Measurements from ENCODE around the gene CAMK2D.

GRCh38 chr4:113559947-113560346 is 201.6 kb downstream of the CAMK2D start:
- TF ChIP-seq, protein P1, sequence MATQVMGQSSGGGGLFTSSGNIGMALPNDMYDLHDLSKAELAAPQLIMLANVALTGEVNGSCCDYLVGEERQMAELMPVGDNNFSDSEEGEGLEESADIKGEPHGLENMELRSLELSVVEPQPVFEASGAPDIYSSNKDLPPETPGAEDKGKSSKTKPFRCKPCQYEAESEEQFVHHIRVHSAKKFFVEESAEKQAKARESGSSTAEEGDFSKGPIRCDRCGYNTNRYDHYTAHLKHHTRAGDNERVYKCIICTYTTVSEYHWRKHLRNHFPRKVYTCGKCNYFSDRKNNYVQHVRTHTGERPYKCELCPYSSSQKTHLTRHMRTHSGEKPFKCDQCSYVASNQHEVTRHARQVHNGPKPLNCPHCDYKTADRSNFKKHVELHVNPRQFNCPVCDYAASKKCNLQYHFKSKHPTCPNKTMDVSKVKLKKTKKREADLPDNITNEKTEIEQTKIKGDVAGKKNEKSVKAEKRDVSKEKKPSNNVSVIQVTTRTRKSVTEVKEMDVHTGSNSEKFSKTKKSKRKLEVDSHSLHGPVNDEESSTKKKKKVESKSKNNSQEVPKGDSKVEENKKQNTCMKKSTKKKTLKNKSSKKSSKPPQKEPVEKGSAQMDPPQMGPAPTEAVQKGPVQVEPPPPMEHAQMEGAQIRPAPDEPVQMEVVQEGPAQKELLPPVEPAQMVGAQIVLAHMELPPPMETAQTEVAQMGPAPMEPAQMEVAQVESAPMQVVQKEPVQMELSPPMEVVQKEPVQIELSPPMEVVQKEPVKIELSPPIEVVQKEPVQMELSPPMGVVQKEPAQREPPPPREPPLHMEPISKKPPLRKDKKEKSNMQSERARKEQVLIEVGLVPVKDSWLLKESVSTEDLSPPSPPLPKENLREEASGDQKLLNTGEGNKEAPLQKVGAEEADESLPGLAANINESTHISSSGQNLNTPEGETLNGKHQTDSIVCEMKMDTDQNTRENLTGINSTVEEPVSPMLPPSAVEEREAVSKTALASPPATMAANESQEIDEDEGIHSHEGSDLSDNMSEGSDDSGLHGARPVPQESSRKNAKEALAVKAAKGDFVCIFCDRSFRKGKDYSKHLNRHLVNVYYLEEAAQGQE (IDR thresholded peaks at IDR 0.05; ENCODE audit: insufficient read depth in 1 of 2, low read depth in 2 of 2, low read length in 2 of 2), result no peak
- TF ChIP-seq TAF1 (IDR thresholded peaks at IDR 0.05; ENCODE audit: borderline replicate concordance, insufficient read depth, low read length), result no peak
- no peak for TF ChIP-seq POLR2AphosphoS5 (IDR thresholded peaks at IDR 0.05; ENCODE audit: low read depth, low read length)

All from PFSK-1 (cell line).